Epithelial cell of prostate (primary cell): ENCODE measurements around the gene VAV3.

ENCODE experiments used
- DNase-seq: peaks from one replicate; pipeline ENCODE4 v3.0.0-alpha.2; 2011; ENCODE audit warnings: low read depth, low spot score
- H3K27ac ChIP-seq: fragments of 450-650 bp; 2 replicates; pipeline ENCODE4 v1.5.1; 2017; ENCODE audit warnings: mild to moderate bottlenecking

Gene VAV3

GRCh38 chr1:107526524-107527198 is 438.3 kb downstream of the VAV3 start:
- H3K27ac ChIP-seq, result no peak overlapping the region
- no peak for DNase-seq

GRCh38 chr1:107525961-107526360 is 439.0 kb downstream of the VAV3 start:
- no peak for DNase-seq
- H3K27ac ChIP-seq, result peak overlapping the region; percentile 35

- DNase-seq, result no peak
- peak overlapping the region; percentile 35 for H3K27ac ChIP-seq
Observed at GRCh38 chr1:107525145-107525544, 439.8 kb downstream of the VAV3 start.

GRCh38 chr1:107524301-107524700 is 440.7 kb downstream of the VAV3 start:
- no peak for DNase-seq
- H3K27ac ChIP-seq, result no peak overlapping the region

- no peak overlapping the region for H3K27ac ChIP-seq
- DNase-seq, result no peak
Observed at GRCh38 chr1:107523736-107524135, 441.2 kb downstream of the VAV3 start.

- no peak overlapping the region for H3K27ac ChIP-seq
- DNase-seq, result no peak
Observed at GRCh38 chr1:107523061-107523460, 441.9 kb downstream of the VAV3 start.
